Activated T-cell treated with anti-CD3 and anti-CD28 coated beads, Interleukin-2, amount 50 U/mL, for 1 hour (primary cell): ENCODE data around the gene FAM53C.
"Not testable (repeated sequence)": the region's sequence is repeated elsewhere in the genome, so short reads cannot be mapped to it uniquely, and the experiment has no call there.

ENCODE experiments used
- DNase-seq: peaks from one replicate; pipeline ENCODE4 v3.0.0-alpha.2; 2020

The FAM53C gene

DNA sequence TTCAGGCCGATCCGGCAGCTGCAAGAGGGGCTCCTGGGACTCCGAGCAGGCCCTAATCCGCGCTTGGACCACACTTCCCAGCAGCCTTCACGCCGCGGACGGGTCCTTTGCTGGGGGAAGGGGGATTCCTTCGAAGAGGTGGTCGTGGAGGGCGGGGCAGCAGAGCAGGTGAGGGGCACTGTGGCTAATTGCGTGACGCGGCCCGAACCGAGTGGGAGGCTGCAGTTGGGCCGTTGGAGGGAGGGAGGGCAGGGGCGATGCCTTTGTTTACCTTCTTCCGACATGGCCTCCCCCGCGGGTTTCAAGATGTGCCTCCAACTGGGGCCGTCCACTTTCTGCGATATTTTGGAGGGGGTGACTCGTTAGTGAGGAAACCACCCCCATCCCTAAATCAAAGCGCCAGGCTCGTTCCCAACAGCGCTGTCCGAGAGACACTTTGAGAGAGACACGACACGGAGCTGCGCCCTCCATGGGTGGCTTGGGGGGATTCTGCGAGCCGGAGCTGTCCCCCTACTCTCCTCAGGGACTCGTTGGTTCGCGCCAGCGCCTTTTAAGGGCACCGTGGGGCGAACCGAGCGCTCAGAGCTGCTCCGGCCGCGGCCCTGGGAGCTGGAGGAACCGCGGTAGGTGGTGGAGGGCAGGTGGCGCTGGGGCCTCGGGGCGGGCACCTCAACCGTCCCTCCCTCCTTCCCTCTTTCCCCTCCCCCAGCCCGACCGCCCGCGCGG lies at the start of gene FAM53C:
TSS of gene FAM53C (plus strand) at position 582 of the 726 bp plus-strand sequence. CDS start 3,070 bp downstream, outside the sequence.
- DNase-seq = peak; percentile 96

DNA sequence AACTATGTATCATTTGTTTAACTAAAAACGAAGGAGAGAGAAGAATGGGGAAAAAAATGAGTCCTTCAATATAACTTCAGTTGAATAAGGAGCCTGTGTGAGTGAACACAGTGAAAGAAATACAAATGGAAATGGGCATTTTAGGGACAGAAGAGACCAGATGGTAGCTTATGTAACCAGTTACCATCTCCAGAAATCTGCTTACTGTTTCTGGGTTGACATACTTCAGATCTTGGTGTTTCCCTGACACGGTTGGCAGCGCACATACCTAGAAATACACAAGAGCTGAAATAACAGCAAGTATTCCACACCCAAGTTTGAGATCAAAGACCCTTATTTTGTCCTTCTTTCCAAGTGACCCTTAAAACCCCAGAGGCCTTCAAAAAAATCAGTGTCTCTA lies 48.8 kb upstream of the FAM53C start:
- DNase-seq = no peak

DNA sequence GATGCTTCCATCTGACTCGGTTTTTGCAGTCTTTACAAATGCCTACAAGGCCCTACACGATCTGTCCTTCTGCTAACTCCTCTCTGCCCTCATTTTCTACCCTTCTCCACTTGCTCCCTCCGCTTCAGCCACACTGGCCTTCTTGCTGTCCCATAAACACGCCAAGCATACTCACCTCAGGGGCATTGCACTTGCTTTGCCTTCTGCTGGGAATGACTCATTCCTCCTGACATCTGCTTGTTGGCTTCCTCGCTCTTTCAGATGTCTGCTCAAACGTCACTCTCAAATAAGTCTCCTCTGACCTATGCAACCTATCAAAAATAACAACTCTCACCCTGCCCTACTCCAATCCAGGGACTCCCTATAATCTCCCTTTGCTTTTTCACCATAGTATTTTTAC lies 34.7 kb upstream of the FAM53C start:
- no peak for DNase-seq

DNA sequence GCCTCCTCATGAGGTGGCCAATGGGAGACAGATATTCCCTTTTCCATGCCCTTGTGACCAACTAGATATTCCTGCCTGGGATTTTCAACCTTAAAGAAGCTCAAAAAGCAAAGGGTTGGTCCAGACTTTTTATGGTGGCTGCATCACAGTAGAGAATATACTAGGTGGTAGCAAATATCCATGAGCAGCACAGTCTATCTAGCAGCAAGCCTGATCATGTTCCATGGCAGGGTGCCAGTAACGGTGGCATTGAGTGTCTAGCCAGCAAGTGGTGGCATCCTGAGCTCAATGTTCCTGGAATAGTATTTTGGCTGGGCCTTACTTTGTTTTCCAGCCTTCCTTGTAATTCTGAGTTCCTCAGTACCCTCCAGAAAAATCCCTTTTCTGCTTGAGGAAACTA lies 32.3 kb upstream of the FAM53C start:
- DNase-seq = no peak

DNA sequence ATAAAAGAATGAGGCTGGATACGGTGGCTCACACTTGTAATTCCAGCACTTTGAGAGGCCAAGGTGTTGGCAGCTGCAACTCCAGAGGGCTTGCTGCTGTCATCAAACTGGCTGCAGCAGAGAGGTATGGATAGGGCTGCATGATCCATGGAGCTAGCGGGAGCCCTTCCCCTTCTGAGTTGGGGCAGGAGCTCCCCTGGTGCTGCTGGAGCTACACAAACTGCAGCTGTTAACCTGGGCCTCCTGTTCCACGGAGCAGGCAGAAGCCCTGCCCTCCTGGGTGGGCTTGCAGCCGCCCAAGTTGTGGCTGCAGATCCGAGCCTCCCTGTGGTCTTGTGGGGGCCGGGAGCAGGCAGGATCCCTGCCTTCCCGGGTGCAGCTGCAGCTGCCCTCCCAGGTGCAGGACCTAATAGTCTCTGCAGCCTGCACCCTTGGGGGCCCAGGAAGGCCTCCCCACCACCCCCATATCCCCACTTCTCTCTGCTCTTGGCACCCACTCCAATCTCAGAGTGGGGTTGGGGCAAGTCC lies 22.3 kb upstream of the FAM53C start:
- DNase-seq = no peak

DNA sequence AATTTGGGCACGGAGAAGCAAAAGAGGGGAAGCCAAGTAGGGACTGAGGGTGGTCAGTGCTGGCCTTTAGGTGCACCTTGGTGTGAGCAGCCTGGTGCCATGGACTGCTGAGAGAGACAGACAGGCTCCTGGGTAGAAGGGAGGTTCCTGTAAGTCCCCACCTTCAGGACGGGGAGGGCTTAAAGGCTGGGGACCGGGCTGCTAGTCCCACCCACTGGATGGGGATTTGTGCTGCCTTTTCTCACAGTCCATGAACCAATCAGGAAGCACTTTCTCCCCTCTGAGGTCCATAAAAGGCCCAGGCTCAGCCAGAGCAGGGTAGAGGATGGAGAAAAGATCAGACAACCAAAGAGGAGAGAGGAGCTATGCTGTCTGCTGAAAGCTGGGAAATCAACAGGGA lies 21.7 kb upstream of the FAM53C start:
- no peak for DNase-seq

DNA sequence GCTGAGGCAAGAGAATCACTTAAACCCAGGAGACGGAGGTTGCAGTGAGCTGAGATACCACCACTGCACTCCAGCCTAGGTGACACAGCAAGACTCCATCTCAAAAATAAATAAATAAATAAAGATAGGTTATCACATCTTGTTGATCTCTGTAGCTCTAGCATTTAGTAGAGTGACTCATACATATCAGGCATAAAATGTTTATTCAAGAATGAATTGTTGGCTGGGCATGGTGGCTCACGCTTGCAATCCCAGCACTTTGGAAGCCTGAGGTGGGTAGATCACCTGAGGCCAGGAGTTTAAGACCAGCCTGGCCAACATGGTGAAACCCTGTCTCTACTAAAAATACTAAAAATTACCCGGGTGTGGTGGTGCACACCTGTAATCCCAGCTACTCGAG lies 19.9 kb upstream of the FAM53C start:
- not testable (repeated sequence) for DNase-seq

DNA sequence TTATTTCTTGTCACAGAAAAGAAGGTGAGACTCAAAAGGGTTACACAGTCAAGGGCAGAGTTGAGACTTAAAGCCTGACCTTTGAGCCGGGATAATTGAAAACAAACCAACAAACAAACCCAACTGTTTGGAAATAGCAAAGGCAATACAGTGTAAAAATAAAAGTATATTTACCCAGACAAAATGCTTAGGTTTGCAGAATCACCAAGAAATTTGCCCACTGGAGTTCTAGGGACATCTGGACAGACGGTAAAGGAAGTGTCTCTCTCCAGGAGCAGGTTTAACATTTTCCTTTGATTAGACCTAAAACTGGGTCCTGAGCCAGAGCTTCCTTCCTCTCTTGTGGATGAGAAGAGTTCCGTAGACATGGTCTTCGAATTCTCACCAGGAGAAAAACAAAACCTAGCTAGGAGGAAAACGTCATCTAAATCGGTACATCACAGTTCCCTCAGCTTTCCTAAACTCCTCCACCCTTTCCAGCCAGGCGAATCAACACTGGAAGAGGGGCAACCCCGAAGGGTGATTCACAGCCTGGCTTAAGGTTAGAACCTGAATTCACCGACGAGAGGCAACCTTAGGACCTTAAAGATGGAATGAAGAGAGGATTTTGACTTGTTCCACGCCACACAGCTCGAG lies 7.1 kb upstream of the FAM53C start:
- DNase-seq = no peak

DNA sequence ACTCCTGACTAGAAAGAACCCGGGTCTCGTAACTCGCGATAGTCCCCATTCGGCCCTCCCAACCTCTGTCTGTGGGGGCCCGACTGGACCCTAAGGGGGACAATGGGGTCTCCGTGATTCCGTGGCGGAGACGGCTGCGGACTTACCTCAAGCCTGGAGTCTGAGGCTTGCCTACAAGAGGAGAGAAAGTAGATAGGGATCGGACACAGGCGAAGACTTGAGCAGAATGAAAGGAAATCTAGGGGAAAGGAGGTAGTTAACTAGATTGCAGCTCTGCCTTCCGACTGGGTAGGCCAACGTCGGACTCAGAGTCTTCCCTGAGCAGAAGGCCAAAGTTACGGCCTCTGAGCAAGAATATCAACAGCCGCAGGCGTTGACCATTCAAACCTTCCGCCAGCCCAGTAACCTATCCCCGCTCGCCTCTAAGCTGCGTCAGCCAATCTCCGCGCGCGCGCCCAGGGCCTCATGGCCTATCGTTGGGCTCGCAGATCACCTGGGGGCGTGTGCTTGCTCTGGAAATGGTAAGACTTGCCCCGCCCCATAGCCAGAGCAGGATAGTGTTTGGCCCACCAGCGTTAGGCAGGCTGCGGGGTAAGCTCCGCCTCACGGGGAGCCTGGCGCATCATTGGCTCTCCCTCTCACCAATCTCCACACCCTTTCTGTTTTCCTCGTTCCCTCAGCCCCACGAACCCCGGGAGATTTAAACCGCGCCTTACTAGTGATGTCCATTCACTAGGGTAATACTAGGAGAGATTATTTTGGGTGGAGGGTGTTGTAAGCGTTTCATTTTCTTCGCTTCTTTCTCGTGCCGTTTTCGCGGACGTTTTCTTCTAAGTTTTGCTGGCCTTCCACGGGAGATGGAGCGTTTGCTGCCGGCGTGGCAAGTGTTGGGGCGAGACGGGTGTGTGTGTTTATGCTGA lies 6.4 kb upstream of the FAM53C start, which contains the start of gene CDC25C:
TSS of gene CDC25C (minus strand) at position 356 of the 920 bp plus-strand sequence. CDS start 624 bp downstream, outside the sequence.
- DNase-seq = peak; percentile 91

DNA sequence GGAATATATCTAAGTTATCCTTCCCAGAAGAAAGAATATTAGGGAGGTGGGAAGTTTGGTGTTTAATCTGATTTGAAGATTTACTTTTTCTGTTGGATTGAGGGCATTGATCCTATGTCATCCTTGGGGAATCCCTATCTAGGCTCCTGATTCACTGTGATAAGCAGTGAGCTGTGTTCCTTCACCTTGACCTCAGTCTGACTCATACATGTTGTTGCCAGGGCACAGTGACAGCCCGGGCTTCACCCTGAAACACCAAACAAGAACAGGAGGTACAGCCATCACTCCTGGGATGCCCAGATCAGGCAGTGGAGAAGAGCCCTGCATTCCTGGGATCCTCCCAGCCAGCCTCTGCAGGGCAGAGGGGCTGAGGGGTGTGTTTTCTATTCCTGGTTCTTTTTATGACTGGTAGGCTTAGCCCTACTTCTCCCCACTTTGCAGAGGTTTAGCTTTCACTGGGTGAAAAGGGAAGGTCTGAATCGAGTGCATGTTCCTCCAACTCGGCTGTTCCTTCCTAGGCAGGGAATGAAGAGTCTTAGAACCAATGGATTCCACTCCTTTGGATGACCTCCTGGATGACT lies 3.1 kb upstream of the FAM53C start:
- no peak for DNase-seq

DNA sequence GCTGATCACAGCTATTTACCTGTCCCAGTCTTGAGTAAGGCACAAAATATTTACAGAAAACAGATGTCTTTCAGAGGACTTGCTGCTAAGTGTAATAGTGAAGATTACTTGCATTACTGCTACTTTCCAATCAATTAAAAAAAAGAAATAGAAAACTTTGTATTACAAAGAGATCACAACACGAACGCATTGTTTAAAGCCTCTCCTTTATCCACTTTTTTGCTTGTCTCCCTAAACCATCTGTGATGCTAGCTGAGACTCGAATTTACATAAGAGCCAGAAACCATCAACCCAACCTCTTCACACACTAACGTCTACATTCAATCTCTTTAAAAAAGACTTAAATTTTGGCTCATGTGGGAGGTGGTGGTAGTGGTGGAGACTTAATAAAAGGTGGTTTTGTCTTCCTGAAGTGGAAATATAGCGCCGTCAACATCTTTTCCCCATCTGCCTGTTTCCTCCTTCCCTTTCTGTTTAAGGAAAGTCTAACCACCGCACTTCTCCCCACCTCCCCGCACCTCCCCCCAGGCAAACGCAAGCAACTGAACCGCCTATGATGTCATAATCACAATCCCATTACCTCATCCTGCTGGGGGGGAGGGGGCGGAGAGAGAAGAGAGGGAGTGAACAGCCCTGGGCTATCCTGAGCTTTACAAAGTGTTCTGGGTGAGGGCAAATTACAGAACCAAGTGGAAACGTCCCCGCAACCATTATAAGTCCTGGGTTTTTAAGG lies 948 bp upstream of the FAM53C start:
- no peak for DNase-seq

DNA sequence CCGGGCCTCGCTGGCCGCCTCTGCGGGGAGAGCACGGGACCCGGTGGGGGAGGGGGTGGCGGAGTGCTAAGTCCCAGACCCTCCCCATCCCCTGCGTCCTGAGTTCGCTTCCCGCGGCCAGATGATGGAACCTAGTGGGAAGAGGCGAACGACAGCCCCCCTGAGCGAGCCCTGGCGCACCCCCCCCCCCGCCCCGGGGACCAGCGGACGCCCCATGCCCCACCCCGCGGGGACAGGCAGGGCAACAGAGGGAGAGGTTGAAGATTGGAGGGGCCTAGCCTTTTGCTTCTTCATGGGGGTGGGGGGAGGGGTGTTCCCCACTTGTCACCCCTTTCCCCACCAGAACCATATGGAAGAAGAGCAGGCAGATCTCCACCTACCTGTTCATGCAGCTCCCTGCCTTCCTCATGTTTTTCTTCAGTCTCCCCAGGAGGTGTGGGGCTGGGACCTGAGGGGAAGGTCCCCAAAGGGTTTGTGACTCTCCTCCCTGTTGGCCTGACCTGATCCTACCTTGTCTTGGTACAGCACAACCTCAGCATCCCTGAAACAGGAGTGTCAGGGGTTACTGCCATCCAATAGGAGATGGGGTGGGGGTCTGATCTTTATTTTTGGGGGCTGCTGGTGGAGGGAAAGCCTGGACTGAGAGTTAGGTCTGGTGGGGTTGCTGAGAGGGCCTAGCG lies 485 bp downstream of the FAM53C start:
- DNase-seq = no peak

DNA sequence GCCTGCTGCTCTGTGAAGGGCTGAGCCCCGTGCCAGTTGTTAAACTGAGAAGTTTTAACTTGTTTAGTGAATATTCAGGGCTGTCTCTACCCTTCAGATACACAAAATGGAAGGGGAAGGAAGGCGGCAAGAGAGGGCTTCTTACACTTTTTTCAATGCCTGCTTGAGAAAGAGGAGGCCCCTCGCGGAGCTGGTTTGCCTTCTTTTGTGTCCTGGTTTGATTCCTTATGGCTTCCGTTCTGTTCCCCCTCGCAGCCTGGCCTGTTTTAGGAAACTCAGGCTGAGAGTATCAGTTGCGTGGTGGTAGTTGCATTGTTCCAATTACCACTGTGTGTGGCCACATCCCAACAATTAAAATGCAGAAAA lies 1.0 kb downstream of the FAM53C start:
- DNase-seq = no peak

DNA sequence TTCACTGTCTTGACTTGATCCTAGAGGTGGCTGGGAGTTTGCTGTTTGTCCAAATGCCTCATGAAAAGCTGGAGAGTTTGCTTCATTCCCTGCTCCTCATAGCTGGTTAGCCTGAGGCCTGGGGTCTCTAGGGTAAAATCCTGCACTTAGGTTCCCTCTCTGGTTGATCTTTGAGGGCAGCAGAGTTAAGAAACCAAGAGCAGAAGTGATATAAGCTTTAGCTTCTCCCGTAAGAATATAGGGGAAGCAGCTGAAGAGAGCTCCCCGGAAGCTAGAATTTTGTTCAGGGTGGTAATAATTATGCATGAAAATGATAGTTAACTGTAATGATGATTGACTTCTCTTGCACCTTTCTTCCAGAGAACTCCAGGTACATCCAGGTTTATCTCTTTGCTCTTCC lies 1.4 kb downstream of the FAM53C start:
- no peak for DNase-seq

DNA sequence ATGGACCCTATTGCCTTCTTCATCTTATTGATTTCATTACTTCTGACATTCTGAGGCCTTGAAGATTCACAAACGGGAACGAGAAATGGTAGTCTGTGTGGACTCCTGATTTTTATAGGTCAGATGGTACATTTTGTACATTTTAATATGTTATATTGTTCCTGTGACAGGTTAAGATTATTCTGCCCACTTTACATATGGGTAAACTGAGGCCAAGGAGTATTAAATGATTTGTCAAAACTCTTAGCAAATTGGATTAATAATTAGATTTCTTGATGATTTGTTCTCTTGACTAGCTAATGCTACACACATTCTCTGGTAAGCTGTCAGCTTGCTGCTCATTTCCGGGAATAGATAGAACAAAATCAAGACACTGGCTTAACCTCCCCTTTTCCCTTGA lies 1.9 kb downstream of the FAM53C start:
- no peak for DNase-seq

DNA sequence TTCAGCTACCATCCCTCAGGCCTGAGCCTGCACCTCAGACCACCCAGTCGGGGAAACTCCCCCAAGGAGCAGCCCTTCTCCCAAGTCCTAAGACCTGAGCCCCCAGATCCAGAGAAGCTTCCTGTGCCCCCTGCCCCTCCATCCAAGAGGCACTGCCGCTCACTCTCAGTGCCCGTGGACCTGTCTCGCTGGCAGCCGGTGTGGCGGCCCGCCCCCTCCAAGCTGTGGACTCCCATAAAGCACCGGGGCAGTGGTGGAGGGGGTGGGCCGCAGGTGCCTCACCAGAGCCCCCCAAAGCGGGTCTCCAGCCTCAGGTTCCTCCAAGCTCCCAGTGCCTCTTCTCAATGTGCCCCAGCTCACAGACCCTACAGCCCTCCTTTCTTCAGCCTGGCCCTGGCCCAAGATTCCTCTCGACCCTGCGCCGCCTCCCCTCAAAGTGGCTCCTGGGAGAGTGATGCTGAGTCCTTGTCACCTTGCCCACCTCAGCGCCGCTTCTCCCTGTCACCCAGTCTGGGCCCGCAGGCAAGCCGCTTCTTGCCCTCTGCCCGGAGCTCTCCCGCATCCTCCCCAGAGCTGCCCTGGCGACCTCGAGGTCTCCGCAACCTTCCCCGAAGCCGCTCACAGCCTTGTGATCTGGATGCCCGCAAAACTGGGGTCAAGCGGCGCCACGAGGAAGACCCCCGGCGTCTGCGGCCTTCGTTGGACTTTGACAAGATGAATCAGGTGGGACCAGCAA lies 7.0 kb downstream of the FAM53C start:
- no peak for DNase-seq

DNA sequence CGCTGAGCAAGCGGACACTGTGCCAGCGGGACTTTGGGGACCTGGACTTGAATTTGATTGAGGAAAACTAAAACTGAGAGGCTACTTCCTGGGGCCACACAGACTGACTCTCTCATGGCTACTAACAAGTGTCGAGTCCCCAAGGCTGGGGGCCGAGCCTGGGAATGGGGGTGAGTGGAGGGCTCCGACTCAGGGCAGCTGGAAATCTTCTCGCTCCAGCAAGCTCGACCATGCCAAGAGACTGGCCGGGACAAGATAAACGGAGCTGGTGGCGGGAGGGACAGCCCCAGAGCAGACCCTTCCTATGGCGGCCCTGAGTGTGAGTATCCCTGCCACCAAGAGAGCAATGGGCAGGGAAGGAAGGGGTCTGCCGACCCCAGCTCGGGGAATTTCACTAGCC lies 8.8 kb downstream of the FAM53C start:
- DNase-seq = no peak

DNA sequence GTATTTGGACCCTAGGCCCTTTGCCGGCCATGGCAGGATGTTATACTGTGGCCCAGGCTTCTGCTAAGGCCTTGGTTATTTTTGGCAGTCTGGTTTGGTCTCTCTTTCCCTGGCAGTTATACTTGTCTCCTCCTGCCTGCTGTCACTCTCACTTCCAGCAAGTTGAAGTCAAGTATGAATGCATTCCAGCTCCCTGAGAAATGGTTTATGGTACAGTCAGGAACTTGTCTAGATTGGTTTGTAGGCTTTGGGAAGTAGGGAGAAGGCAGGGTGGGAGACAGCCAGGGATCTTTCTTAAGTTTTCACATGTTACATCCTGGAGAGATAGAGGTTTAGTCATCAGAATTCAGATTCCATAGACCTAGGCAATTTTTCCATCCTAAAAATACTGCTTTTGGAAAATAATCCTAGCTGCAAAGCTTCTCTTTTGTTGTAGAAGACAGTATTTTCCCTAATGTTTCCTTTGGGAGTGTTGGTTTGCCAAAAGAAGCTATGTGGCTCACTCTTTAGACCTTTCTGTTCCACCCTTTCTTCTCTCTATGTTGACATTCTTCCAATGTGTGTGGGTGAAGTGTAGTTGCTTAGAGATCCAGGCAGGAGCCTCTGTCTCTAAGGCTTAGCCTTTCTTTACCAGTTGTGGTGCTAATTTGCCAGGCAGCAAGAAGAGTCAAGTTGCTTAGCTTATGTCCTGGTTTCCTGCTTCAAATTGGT lies 11.9 kb downstream of the FAM53C start:
- DNase-seq = no peak

DNA sequence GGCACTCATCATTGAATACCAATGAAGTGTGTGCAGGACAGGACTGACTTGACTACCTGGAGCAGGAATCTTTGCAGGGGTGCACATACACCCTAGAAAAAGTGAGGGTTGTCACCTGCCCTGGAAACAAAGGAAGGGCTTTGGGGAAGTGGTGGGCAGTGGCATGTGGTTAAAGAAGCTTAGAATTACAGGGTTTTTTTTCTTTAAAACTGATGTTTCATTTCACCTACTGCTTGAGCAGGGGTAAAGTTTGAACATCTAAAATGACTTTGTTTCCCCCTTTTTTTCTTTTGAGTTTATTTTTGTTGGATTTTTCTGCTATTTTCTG lies 12.5 kb downstream of the FAM53C start:
- DNase-seq = no peak

DNA sequence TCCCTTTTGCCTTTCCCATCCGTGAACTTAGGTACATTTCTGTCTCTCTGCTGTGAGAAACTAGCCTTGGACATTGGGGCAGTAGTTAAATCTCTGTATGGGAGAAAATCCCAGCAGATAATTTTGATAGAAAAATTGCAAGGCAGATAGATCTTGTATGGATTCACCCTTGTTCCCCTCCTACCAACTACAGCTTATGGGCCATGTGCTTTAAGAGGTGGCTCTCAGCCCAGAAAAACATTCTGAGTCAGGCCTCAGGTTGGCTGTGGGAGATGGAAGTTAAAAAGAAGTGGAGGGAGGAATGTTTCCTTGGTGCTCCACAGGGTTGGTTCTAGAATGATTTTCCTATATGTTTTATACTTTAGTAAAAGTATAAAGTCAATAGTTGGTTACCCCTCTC lies 13.0 kb downstream of the FAM53C start:
- DNase-seq = no peak
